Ishikawa (cell line): ENCODE measurements around the gene GCM1.

Experiments used
- CEBPB ChIP-seq: IDR thresholded peaks from 2 replicates; pipeline ENCODE4 v1.6.1; 2012
- CREB1 ChIP-seq: IDR thresholded peaks from 2 replicates; pipeline ENCODE4 v1.6.1; 2012; ENCODE audit warnings: low read depth
- EGR1 ChIP-seq: IDR thresholded peaks from 2 replicates; pipeline ENCODE4 v1.6.1; 2012
- EP300 ChIP-seq: IDR thresholded peaks from 2 replicates; pipeline ENCODE4 v1.6.1; 2012; ENCODE audit warnings: borderline replicate concordance
- FOXM1 ChIP-seq: IDR thresholded peaks from 2 replicates; pipeline ENCODE4 v1.6.1; 2012; ENCODE audit warnings: low read depth, borderline replicate concordance
- TCF12 ChIP-seq: IDR thresholded peaks from 2 replicates; pipeline ENCODE4 v1.6.1; 2012; ENCODE audit warnings: low read depth
- TEAD4 ChIP-seq: IDR thresholded peaks from 2 replicates; pipeline ENCODE4 v1.6.1; 2012
- ZBTB7A ChIP-seq: IDR thresholded peaks from 2 replicates; pipeline ENCODE4 v1.6.1; 2012; ENCODE audit warnings: low read depth
- TF ChIP-seq, protein P1 (sequence below): IDR thresholded peaks from 2 replicates; pipeline ENCODE4 v1.6.1; 2012
- TF ChIP-seq, protein P2 (sequence below): IDR thresholded peaks from 2 replicates; pipeline ENCODE4 v1.6.1; 2012; ENCODE audit warnings: low read depth, mild to moderate bottlenecking

DNA sequence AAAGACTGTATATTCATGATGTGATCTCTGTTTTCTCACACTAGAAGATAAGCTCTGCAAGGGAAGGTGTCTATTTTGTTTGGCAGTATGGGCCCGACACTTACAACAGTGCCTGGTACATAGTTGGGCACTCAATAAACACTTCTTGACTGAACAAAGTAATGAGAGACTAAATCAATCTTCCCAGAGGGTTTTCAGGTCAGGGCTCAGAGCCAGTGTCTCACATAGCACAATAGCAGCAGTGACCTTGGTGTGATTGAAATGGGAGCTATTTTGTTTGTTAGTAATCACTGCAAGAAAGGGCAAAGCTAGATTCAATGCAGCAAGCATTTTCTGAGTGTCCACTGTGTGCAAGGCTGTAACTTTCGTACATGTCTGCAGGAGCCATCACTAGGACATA, 26.4 kb upstream of the GCM1 start:
- TF ChIP-seq, protein P1, sequence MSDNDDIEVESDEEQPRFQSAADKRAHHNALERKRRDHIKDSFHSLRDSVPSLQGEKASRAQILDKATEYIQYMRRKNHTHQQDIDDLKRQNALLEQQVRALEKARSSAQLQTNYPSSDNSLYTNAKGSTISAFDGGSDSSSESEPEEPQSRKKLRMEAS, result no peak
- TF ChIP-seq EGR1, result no peak
- TF ChIP-seq, protein P2, sequence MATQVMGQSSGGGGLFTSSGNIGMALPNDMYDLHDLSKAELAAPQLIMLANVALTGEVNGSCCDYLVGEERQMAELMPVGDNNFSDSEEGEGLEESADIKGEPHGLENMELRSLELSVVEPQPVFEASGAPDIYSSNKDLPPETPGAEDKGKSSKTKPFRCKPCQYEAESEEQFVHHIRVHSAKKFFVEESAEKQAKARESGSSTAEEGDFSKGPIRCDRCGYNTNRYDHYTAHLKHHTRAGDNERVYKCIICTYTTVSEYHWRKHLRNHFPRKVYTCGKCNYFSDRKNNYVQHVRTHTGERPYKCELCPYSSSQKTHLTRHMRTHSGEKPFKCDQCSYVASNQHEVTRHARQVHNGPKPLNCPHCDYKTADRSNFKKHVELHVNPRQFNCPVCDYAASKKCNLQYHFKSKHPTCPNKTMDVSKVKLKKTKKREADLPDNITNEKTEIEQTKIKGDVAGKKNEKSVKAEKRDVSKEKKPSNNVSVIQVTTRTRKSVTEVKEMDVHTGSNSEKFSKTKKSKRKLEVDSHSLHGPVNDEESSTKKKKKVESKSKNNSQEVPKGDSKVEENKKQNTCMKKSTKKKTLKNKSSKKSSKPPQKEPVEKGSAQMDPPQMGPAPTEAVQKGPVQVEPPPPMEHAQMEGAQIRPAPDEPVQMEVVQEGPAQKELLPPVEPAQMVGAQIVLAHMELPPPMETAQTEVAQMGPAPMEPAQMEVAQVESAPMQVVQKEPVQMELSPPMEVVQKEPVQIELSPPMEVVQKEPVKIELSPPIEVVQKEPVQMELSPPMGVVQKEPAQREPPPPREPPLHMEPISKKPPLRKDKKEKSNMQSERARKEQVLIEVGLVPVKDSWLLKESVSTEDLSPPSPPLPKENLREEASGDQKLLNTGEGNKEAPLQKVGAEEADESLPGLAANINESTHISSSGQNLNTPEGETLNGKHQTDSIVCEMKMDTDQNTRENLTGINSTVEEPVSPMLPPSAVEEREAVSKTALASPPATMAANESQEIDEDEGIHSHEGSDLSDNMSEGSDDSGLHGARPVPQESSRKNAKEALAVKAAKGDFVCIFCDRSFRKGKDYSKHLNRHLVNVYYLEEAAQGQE, result no peak
- no peak for TF ChIP-seq EP300
- no peak for TF ChIP-seq TEAD4
- TF ChIP-seq ZBTB7A, result no peak
- no peak for TF ChIP-seq CEBPB
- TF ChIP-seq TCF12, result no peak
- no peak for TF ChIP-seq CREB1
- no peak for TF ChIP-seq FOXM1
